Cardiac ventricle fibroblast (primary cell): ENCODE results near the gene BMS1. TPM values are rescaled to one million over a fixed set of nuclear protein-coding genes. Genes with fewer than 3 reads are reported as not detected.

Source experiments
- total RNA-seq: library from RNA; depleted of rRNA; stranded (reverse); fragments of >200 nt; gene quantifications from 2 replicates; pipeline ENCODE4 v1.2.3, GENCODE V29; 2015

Gene BMS1
- 9.1 and 10.1 TPM in 2 replicates for total RNA-seq

GRCh38 chr10:42782446-42783180, at the start of gene BMS1:
TSS of gene BMS1 (plus strand) at chr10:42782795. CDS start at chr10:42784395, 1,600 bp downstream.

Other genes starting within 250 kb of the BMS1 start
- 4.2 and 13.2 TPM in 2 replicates for gene ZNF33B, start 144.2 kb upstream of the BMS1 start, total RNA-seq